Motor neuron (in vitro differentiated cells): ENCODE measurements around the gene NHS. TPM values are rescaled to one million over a fixed set of nuclear protein-coding genes. Genes with fewer than 3 reads are reported as not detected.
A peak's percentile ranks its signal among the peaks of the same experiment; 100 is the strongest.

ENCODE experiments used
- ATAC-seq, 8 experiments: fragments of 200-7000 bp; cut with Tn5 transposase; replicated peaks in 6 of 8; 2 replicates each; pipeline ENCODE4 v1.8.0; 2021; ENCODE audit warnings: mild to moderate bottlenecking in 8 of 8, moderate library complexity in 8 of 8
- H3K27ac ChIP-seq, 2 donors: fragments of 250-450 bp; sonication (Bioruptor Pico); 2 replicates each; pipeline ENCODE4 v1.9.0; 2021; ENCODE audit warnings: antibody characterized with exemption in 2 of 2, mild to moderate bottlenecking in 2 of 2, moderate library complexity in 1 of 2
- H3K4me1 ChIP-seq, 2 donors: fragments of 250-450 bp; sonication (Bioruptor Pico); replicated peaks in 1 of 2; 2 replicates each; pipeline ENCODE4 v1.6.1; 2021; ENCODE audit warnings: antibody characterized with exemption in 2 of 2, mild to moderate bottlenecking in 2 of 2, moderate library complexity in 1 of 2
- H3K4me3 ChIP-seq, 5 donors: fragments of 250-450 bp; sonication (Bioruptor Pico); 2 replicates each; pipeline ENCODE4 v1.9.0; 2021; ENCODE audit warnings: antibody characterized with exemption in 5 of 5, mild to moderate bottlenecking in 5 of 5, moderate library complexity in 4 of 5
- WGBS, 10 experiments: fragments of 450-650 bp; shearing (Covaris generic); methylation state at CpG; one replicate each; pipeline ENCODE4 v1.0.0; 2022; 5-methylcytosine and 5-hydroxymethylcytosine counted together
- in situ Hi-C, 9 experiments: fragments of 400-800 bp; cut with MboI; loops; one replicate each; pipeline ENCODE4 v1.15.0; 2021; ENCODE audit warnings: low sequenced_read_pairs in 9 of 9, low pct_unique_long_range_greater_than_20kb in 2 of 9; ENCODE audit not compliant: unreplicated experiment in 9 of 9
- total RNA-seq, 8 experiments: library from RNA; unstranded; fragments of 300-600 nt; gene quantifications; 2 replicates each; pipeline versions ENCODE4 v1.2.3 to v1.2.4, GENCODE V29; 2022

The NHS gene
- total RNA-seq, 8 experiments from 2014 or later, result 0.21 to 19.5 (median 7.0) TPM

GRCh38 chrX:17685026-17685425 is 310.0 kb downstream of the NHS start:
- Histone ChIP-seq H3K4me3 (no peak overlapping the region), H3K27ac (no peak overlapping the region), H3K4me1 (peaks cover 0 to 3% of the 10 kb centered on the region in 2 donors)
- 17 to 71% (median 60%) methylated on average over 1 to 4 of the region's 4 CpGs; no CpG with 5 or more reads in 5 of the 10 experiments for WGBS, 10 experiments
- ATAC-seq, result no peak
- in situ Hi-C loops, result loop anchor here in 2 of 9 experiments (25.0 kb wide), 3 partner anchors 148 to 448 kb away; partner anchors contain the start of gene NHS (in 1 of the 2)

GRCh38 chrX:17687648-17688047 is 312.6 kb downstream of the NHS start:
- Histone ChIP-seq H3K4me3 (no peak overlapping the region), H3K27ac (no peak overlapping the region), H3K4me1 (peaks cover 8 to 12% of the 10 kb centered on the region in 2 donors)
- WGBS, 10 experiments, result 50 to 100% (median 71%) methylated on average over 1 to 4 of the region's 14 CpGs; no CpG with 5 or more reads in 7 of the 10 experiments
- ATAC-seq, result no peak
- in situ Hi-C loops, result loop anchor here in 2 of 9 experiments (25.0 kb wide), 3 partner anchors 150 to 450 kb away; partner anchors contain the start of gene NHS (in 1 of the 2)

GRCh38 chrX:17689971-17690409 is 315.0 kb downstream of the NHS start:
- ATAC-seq, result peak; percentile 83 to 98 (median 97)
- no peak overlapping the region for H3K27ac ChIP-seq
- WGBS, 10 experiments, result 0 to 29% methylated on average over 1 to 4 of the region's 4 CpGs; no CpG with 5 or more reads in 8 of the 10 experiments
- peaks cover 15 to 19% of the 10 kb centered on the region in 2 donors for H3K4me1 ChIP-seq
- in situ Hi-C loops, result loop anchor here in 2 of 9 experiments (25.0 kb wide), 3 partner anchors 153 to 453 kb away; partner anchors contain the start of gene NHS (in 1 of the 2)
- H3K4me3 ChIP-seq, result no peak overlapping the region

GRCh38 chrX:17692709-17693346 is 317.8 kb downstream of the NHS start:
- in situ Hi-C loops, result loop anchor here in 2 of 9 experiments (25.0 kb wide), 3 partner anchors 156 to 456 kb away; partner anchors contain the start of gene NHS (in 1 of the 2)
- peak; percentile 63 to 93 (median 74) for ATAC-seq
- 34 to 100% (median 45%) methylated on average over 1 to 5 of the region's 5 CpGs; no CpG with 5 or more reads in 5 of the 10 experiments for WGBS, 10 experiments

GRCh38 chrX:17697191-17697590 is 322.2 kb downstream of the NHS start:
- WGBS, 10 experiments, result 13 to 100% (median 57%) methylated on average over 1 of the region's 1 CpG; no CpG with 5 or more reads in 5 of the 10 experiments
- no peak for ATAC-seq
- in situ Hi-C loops, result loop anchor here in 2 of 9 experiments (25.0 kb wide), 3 partner anchors 160 to 460 kb away; partner anchors contain the start of gene NHS (in 1 of the 2)
- Histone ChIP-seq H3K4me3 (no peak overlapping the region), H3K4me1 (peaks cover 7 to 8% of the 10 kb centered on the region in 2 donors), H3K27ac (no peak overlapping the region)

More at GRCh38 chrX:17692709-17693346, 317.8 kb downstream of the NHS start:
- H3K4me3 ChIP-seq, result no peak overlapping the region
- no peak overlapping the region for H3K27ac ChIP-seq
- H3K4me1 ChIP-seq, result peaks cover 15 to 19% of the 10 kb centered on the region in 2 donors

- Histone ChIP-seq H3K27ac (no peak overlapping the region), H3K4me1 (no peaks in the 10 kb centered on the region), H3K4me3 (no peak overlapping the region)
- no peak for ATAC-seq
- WGBS, 10 experiments, result 11 to 100% (median 100%) methylated on average over 1 of the region's 1 CpG; no CpG with 5 or more reads in 6 of the 10 experiments
- in situ Hi-C loops, result no loop called here
These were observed 326.0 kb downstream of the NHS start for GRCh38 chrX:17700976-17701375.

DNA sequence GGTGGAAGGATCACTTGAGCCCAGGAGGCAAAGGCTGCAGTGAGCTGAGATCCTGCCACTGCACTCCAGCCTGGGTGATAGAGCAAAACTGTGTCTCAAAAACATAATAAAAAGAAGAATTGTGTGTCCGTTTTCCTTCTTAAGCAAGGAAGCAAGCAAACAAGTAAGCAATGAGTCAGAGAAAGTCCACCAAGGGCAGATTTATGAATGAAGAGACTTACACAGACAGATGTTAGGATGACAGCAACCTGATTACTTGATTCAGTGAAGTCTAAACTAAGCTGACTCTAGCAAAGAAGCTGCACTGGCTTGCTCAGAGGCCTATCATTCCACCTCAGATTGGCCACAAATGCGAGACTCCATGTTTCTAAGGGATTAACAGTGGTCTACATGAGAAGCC is 328.2 kb downstream of the NHS start:
- no peak overlapping the region for H3K27ac ChIP-seq
- no peaks in the 10 kb centered on the region for H3K4me1 ChIP-seq
- in situ Hi-C loops, result no loop called here
- no peak overlapping the region for H3K4me3 ChIP-seq
- ATAC-seq, result no peak
- 0 to 60% (median 30%) methylated on average over 1 to 2 of the region's 2 CpGs; no CpG with 5 or more reads in 7 of the 10 experiments for WGBS, 10 experiments

DNA sequence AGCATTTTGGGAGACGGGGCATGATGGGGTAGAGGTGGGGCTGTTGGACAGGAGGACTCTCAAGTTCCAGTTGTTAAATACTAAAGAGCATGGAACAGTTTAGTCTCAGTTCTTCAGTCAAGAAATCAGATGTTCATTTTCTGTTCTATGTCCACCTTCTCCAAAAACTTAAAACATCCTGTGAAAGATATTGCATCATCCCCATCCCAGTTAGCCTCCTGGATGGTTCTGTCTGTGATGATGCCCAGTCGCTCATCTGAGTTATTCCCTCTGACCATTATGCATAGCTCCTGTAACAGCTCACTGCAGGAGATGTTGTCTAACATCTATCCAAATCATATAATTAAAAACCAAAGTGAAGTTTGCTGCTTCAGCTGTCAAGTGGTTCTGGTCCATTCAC is 330.2 kb downstream of the NHS start:
- no peak overlapping the region for H3K4me3 ChIP-seq
- no peak for ATAC-seq
- WGBS, 10 experiments, result 67 to 100% methylated on average over 1 to 2 of the region's 2 CpGs; no CpG with 5 or more reads in 8 of the 10 experiments
- no peak overlapping the region for H3K27ac ChIP-seq
- no peaks in the 10 kb centered on the region for H3K4me1 ChIP-seq
- in situ Hi-C loops, result no loop called here

DNA sequence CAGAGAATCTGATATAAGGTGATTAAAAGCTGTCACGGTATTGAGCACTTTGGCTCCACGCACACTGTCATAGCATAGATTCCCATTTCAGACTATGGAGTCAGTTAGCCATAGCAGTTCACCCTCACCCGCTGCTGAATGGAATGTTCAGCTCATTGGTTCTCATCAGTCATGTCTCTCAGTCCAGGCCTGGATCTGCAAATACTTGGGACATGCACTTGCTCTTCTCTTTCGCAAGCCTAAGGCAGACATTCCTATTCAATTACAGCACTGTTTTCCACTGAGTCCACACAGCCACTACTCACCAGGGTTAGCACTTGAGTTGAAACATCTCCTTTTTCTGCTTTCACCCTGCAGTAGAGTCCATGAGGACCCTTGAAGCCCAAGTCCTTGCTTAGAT is 331.7 kb downstream of the NHS start:
- Histone ChIP-seq H3K27ac (no peak overlapping the region), H3K4me3 (no peak overlapping the region), H3K4me1 (no peaks in the 10 kb centered on the region)
- peak in 2 of 8 experiments; percentile 27 to 52 for ATAC-seq
- WGBS, 10 experiments, result 77% methylated on average over 3 of the region's 4 CpGs; no CpG with 5 or more reads in 9 of the 10 experiments
- in situ Hi-C loops, result no loop called here

- WGBS, 10 experiments, result 25 to 100% (median 94%) methylated on average over 1 to 3 of the region's 3 CpGs; no CpG with 5 or more reads in 3 of the 10 experiments
- Histone ChIP-seq H3K4me1 (no peaks in the 10 kb centered on the region), H3K4me3 (no peak overlapping the region), H3K27ac (no peak overlapping the region)
- ATAC-seq, result no peak
- in situ Hi-C loops, result no loop called here
These were observed 332.7 kb downstream of the NHS start for GRCh38 chrX:17707731-17708130.

DNA sequence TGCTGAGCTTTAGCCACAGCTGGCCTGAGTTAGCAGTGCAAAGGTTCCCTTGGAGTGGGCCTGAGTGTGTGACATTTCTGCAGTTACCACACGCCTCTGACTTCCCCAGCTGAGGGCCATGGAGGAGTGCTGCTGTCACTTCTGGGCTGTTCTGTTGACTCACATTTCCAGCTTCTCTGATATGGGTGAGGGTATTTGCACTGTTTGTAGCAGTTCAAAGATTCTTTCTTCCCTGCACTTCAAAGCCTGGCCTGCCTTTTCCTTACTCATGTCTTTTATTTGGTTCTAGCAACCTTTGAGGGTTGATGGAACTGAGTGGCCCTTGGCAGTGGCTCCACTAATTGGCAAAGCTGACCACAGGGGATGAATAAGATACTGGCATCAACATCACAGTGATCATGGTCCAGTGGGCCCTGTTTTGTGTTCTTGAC is 335.9 kb downstream of the NHS start:
- H3K4me1 ChIP-seq, result no peaks in the 10 kb centered on the region
- in situ Hi-C loops, result no loop called here
- peak in 1 of 8 experiments; percentile 32 for ATAC-seq
- H3K27ac ChIP-seq, result no peak overlapping the region
- H3K4me3 ChIP-seq, result no peak overlapping the region
- 44% methylated on average over 1 of the region's 1 CpG; no CpG with 5 or more reads in 9 of the 10 experiments for WGBS, 10 experiments

DNA sequence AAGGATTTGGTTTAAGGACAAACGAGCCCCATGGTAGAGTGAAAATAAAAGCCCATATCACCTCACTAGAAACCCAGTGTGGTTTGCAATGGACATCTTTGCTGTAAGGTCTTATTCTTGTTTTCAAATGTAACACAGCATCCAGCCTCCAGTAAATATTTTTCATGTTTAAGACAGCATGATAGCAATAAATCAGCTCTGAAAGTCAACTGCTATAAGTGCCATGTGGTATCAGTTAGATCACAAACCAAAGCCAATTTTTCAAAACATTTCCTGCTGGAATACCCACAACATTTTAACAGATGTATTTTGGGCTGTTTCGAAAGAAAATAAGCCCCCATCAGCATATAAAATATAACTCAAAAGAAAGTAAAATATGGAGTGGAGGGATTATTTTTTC is 338.3 kb downstream of the NHS start:
- no peak overlapping the region for H3K4me3 ChIP-seq
- no peak overlapping the region for H3K27ac ChIP-seq
- H3K4me1 ChIP-seq, result no peaks in the 10 kb centered on the region
- in situ Hi-C loops, result no loop called here
- WGBS, 10 experiments, result 0 to 100% (median 61%) methylated on average over 1 to 2 of the region's 2 CpGs; no CpG with 5 or more reads in 6 of the 10 experiments
- no peak for ATAC-seq

GRCh38 chrX:17718649-17719165 is 343.7 kb downstream of the NHS start:
- ATAC-seq, result no peak
- no peak overlapping the region for H3K4me3 ChIP-seq
- H3K4me1 ChIP-seq, result peaks cover 15 to 23% of the 10 kb centered on the region in 2 donors
- H3K27ac ChIP-seq, result no peak overlapping the region
- in situ Hi-C loops, result no loop called here
